GM12801 (cell line): ENCODE data around the gene MUC4.

Source experiments
- CTCF ChIP-seq: IDR thresholded peaks from one replicate; pipeline ENCODE4 v1.5.1; 2011; ENCODE audit warnings: control low read depth; ENCODE audit not compliant: insufficient read length; ENCODE audit errors: extremely low read depth

MUC4 gene

GRCh38 chr3:195701042-195701915 lies 110.5 kb downstream of the MUC4 start:
- no peak for TF ChIP-seq CTCF

GRCh38 chr3:195700319-195700718 lies 111.4 kb downstream of the MUC4 start:
- no peak for TF ChIP-seq CTCF

GRCh38 chr3:195699860-195700259 lies 111.9 kb downstream of the MUC4 start:
- no peak for TF ChIP-seq CTCF

GRCh38 chr3:195699388-195699771 lies 112.3 kb downstream of the MUC4 start:
- no peak for TF ChIP-seq CTCF

- TF ChIP-seq CTCF: no peak
Measured at GRCh38 chr3:195698647-195699387, 112.9 kb downstream of the MUC4 start.

- TF ChIP-seq CTCF: no peak
Measured at GRCh38 chr3:195698325-195698646, 113.4 kb downstream of the MUC4 start.

GRCh38 chr3:195697582-195698324 lies 114.0 kb downstream of the MUC4 start:
- no peak for TF ChIP-seq CTCF
